TTC549 (cell line): ENCODE measurements around the gene CALHM3.

ENCODE experiments used
- FAIRE-seq: peaks from 2 replicates; lab custom pipeline; 2012; peaks lifted over from hg19 to GRCh38; lab: Jason Lieb, UNC

CALHM3 gene

DNA sequence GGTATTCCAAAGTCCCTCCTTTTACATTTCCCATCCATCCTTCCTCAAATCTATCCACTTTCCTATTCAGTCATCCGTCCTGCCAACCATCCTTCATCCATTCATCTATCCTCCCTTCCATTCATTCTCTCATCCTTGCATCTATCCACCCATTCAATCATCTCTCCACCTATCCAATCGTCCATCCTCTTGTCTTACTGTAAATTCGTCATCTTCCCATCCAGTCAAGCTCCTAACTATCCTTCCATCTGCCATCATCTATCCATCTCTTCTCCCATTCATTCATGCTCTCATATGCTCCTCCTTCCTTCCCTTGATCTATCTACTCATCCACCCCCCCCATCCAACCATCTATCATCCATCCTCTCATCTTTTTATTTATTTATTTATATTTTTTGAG, 5.0 kb downstream of the CALHM3 start:
- FAIRE-seq = no peak

DNA sequence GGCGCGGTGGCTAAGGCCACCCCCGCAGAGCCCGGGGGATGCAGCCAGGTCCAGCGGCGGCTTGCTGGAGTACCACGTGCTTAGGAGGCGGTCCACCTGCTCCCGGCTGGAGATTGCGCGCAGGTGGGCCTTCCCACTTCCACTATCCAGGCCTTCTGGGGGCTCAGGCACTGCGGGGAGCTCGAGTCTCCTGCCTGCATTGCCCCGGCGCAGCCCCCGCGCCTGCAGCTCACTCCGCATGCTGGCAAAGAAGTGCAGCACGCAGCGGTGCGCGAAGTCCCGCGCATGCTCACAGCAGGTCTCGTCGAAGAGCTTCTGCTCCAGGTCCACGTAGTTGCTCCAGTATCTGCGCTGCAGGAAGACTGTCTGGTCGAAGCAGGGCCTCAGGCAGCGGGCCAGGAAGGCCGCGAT, 5.8 kb downstream of the CALHM3 start:
- no peak for FAIRE-seq

DNA sequence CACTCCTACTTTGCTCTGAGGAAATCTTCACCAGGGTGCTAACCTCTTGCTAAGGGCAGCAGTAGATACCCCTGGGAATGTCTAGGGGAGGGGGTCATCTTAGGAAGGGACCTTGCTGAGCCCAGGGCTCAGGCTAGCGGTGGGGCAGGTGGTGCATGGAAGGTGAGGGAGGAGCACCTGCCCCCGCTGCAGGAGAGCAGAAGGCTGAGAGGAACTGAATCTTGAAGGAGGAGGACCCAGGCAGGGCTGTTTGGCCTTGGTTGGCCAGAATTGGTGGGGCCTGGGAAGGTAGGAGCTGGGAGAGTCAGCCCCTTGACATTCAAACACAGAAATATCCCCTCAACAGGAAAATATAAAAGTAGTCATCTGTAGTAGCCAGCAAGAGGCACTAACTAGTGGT, 7.0 kb downstream of the CALHM3 start:
- FAIRE-seq = no peak

DNA sequence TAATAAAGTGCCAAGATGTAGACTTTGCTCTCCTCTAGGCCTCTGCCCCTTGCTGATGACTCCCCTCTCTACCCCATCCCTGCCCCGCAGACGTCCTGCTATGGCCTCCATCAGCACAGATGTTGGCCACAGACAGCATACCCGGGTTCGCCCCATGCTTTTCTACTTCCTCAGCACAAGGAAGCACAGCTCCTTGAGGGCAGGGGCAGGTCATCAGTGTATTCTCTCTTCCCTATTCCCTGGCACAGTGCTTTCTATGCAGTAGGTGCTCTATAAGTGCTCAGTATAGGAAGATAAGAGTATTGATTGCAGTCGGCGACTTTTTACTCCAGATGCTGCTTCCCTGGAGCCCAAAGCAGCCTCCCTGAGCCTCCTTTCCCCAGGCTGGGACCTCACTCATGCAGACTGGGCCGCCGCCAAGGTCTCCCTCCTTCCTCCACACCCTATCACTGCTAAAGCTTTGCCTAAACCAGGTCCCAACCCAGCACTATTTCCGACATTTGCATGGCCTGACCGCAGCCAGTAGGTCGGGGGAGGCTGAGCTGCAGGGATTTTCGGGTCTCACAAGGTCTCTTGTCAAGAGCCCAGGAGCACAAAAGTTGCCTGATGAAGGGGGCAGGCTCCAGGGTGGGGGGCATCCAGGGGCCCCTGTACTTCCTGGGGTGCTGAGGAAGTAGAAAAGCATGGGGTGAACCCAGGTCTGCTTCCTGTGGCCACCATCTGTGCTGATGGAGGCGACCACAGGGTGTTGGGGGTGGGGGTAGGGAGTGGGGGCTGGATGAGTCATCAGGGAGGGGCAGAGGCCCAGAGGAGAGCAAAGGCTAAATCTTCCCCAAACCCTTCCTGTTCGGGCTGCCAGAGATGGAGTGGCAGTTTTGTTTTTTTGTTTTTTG, 8.0 kb downstream of the CALHM3 start:
- FAIRE-seq = no peak

DNA sequence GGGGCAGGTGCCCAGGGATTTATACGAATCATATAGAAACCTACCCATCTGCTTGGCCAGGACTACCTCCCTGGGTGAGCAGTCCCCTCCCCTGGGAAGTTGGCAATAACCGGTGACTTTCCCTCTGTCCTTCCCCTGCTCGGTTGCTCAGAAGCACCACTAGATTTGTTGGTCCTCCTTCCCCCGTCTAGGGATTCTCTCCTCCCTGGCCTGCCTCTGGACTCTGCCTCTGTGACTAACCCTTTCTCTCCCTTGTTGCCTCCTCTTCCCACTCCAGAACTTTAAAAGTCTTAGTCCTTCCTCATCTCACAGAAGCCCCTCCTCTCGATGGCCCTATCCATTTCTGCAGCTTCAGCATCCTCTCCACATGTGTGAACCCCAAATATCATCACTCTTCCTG, 9.8 kb downstream of the CALHM3 start:
- FAIRE-seq = no peak

DNA sequence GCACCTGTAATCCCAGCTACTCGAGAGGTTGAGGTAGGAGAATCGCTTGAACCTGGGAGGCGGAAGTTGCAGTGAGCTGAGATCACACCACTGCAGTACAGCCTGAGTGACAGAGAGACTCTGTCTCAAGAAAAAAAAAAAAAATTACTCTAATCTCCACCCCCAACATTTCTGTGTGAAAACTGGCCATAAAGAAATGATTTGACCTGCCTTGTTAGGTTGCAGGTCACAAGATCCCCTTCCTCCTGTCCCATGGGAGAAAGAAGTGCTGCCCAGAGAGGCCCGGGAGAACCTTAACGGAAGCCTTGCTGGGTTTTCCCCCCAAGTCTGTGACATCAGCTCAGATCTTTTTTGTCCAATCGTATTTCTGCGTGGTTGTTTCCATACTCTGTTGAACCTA, 11.6 kb downstream of the CALHM3 start:
- no peak for FAIRE-seq

DNA sequence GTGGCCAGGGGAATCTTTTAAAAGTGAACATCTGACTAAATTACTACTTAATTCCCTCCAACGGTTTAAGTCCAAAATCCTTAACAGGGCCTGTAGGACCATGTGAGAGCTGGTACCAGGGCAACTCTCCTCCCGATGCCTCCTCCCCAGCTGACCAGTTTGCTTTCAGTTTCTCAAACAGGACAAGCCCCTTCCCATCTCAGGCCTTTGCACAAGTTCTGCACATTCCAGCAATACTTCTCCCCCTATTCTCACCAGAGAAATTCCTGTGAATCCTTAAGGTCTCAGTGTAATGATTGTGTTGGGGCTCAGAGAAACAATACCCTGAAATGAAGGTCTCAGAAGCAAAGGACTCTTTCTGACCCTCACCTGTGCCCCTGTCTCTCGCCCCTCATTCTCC, 12.3 kb downstream of the CALHM3 start:
- FAIRE-seq = no peak

DNA sequence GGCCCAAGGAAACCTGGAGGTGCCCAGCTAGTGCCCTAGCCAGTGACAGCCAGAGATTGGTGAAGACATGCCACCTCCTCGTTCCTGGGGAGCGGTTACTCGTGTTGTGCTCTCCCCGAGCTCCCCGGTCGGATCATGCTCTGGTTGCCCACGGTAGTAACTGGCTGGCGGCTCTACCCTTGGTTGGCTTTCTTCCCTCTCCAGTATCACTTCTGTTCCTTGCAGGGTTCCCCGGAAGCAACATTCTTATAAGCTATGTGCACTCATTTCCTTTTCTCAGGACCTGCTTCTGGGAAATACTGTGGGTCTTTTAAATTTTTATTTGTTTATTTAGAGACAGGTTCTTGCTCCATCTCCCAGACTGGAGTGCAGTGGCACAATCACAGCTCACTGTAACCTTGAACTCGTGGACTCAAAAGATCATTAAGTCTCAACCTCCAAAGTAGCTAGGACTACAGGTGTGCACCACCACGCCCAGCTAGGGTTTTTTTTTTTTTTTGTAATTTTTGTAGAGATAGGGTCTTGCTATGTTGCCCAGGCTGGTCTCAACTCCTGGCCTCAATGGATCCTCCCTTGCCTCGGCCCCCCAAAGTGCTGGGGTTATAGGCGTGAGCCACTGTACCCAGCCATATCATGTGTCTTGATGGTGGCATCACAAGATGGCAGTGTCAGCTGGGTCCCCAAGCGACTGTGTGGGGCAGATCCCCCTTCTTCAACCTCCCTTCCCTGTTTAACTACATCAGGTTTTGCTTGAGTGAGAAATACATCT, 13.4 kb downstream of the CALHM3 start:
- no peak for FAIRE-seq

DNA sequence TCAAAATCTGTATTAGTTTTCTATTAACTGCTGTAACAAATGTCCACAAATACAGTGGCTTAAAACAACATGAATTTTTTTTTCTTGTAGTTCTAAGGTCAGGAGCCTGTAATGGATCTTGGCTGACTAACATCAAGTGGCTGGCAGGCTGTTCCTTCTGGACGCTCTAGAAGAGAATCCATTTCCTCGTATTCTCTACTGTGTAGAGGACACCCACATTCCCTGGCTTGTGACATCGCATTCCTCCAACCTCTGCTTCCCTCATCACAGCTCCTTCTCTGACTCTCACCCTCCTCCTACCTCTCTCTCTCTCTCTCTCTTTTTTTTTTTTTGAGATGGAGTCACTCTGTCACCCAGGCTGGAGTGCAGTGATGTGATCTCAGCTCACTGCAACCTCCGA, 15.5 kb downstream of the CALHM3 start:
- no peak for FAIRE-seq

DNA sequence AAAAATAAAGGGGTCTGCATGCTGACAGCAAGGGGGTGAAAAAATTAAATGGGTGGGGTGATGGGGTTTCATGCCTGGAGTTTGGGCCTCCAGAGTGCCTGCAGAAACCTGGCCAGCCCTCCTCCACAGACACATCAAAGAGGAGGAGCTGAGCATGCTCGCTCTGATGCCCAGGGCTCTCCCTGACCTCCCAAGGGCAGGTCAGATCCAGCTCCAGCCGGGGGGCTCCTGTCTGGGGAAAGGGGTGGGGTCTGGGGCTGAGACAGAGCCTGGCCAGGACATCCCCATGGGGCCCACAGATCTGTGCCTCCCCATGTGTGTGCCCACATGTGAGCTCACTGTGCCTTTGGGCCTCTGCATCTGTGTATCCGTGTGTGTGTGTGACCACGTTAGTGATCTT, 19.4 kb downstream of the CALHM3 start:
- no peak for FAIRE-seq

DNA sequence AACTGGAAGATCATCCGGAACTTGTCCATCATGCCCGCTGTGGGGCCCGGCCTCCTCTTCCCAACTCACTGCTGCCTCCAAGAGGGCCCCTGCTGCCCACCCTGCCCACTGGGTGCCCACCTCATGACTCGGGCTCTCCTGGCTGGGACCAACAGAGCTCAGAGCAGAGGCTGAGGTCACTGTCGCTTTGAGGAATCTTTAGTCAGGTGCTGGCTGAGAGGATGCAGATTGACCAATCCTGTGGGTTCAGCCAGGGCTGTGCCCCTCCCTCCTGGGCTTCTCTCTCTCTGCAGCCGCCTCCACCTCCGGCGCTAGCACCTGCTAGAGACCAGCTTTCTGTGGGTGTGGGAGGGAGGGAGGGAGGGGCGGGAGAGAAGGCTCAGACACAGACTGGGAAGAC, 20.3 kb downstream of the CALHM3 start, which contains the start of gene CALHM1:
Gene CALHM1, minus strand, starts transcription at position 181 of the 400 bp plus-strand sequence. Its CDS starts 149 bp downstream, at position 32.
- no peak for FAIRE-seq

DNA sequence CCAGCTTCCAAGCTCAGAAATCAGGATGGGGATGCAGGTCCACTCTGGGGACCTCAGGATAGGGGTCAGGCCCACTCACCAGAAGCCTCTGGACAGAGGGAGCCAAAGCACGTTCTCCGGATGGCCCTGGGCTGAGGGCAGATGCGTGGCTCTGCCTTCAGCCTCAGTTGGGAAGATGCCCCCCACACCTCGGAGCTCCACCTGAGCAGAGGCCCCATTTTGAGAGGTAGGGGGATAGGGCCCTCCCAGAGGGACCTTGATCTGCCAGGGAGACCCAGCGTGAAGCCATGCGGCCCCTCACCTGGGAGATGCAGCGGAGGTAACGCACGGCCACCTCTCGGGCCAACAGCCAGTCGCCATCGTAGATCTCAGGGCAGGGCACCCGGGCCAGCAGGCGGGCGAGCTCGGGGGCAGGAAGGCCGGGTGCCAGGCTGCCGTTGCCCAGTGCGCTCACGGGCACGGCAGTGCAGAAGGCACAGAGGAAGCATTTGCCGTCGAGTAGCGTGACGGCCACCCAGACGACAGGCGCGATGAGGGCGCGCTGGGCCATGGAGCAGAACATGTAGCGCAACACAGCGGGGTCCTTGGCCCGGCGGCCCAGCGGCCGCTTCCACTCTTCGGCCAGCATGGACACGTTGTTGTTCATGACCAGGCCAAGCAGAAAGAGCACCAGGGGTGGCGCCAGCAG, 21.0 kb downstream of the CALHM3 start:
- no peak for FAIRE-seq

DNA sequence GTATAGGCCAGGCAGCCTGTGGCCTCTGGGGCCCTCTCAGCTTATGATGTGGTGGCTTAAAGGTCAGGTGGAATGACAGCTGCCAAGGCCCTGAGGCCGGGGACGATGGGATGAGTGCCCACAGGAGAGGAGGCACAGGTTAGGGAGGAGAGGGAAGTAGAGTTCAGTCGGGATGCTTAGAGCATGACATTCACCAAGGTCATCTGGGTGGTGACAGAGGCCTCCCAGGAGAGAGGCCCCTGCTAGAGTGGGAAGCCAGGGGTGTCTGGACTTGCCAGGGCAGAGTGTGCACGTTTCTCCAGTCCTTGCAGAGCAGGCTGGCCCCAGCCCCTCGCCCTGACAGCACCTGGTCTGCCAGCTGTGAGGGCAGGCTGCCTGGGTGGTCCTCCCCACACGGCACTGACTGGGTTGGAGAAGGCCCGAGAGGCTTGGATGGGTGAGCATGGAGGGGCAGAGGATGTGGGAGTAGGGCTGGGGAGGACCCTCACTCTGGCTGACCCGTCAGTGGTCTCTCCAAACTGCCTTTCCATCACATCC, 21.8 kb downstream of the CALHM3 start:
- no peak for FAIRE-seq

DNA sequence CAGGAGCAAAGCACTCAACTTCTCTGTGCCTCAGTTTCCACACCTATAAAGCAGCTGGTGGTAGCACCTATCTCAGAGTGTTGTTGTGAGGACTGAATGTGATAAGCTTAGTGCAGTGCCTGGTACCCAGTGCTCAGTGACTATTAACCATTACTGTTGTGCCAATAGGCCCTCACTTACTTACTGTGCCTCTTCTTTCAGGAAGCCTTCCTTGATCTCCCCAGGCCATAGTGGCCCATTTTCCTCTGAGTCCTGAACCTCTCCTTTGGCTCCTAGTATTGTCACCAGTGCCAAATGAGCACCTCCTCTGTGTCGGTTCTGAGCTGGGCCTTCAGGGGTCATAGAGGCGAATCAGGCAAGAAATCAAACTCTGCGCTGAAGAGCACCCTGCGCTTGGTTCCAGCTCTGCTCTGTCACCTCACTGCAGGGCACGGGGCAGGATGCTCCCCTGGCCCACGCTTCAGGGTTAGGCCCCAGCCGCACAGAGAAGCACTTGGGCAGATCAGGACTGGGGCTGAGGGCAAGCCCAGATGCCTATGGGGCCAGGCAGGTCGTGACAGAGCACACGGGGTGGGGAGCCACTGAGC, 22.9 kb downstream of the CALHM3 start:
- no peak for FAIRE-seq

DNA sequence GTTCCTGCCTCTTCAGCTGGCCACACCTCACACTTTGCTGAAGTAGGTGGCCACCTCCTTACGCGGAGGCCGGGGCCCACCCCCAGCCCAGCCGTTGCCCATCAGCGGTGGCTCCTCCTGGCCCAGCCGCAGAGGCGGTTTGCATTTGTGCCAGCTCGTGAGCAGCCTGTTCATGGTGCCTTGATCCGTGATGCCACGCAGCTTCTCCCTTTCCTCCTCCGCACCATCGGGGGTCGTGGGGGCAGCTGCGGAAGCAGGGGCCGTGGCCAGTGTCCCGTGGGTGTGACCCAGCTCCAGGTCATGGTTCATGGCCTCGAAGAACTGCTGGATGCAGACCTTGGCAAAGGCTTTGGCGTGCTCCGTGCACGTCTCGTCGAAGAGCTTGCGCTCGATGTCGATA, 23.8 kb downstream of the CALHM3 start:
- no peak for FAIRE-seq

DNA sequence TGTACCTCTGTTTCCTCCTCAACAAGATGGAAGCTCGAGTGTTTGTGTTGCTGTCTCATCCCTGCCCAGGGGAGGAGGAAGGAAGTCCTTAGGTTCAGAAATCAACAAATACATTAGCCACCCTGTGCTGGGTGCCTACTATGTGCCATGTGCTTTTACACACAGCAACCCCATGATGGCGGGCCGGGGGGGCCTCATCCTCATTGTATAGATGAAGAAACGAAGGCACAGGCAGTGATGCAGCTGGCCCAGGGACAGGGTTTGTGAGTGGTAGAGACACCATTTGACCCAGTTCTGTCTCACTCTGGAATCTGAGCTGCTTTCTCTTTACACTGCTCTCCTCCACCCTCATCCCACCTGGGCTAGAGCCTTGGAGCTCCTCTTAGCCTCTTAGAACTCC, 25.0 kb downstream of the CALHM3 start:
- FAIRE-seq = no peak

DNA sequence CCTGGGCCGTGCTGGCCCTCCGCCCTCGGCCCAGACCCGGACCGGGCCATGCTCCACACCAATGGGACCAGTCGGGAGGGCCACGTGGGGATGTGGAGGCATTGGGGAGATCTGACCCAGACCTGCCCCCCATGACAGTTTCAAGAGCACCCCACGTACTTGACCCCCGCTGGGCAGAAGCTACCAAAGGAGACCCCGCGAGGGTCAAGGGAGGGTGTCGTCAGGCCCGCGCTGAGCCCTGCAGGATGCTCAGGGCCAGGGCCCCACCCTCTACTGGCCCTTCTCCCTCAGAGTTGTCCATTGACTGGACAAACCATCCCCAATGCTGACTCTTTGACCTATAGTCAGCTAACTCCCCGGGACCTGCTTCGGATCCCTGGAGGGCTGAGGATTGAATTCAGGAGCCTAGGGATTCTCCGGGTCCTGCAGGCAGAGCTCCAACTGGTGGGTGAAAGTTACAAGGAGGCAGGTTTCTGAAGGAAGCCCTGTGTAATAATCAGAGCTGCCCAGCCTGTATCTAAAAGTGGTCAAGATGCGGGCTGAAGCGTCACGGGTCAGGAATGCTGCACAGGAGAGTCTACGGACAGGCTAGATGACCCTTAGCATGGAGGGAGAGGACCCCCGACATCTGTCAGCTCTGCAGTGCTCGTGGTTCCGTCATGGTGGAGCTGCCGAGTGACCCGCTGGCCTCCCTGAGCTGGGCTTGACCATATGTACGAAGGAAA, 26.4 kb downstream of the CALHM3 start:
- FAIRE-seq = no peak

DNA sequence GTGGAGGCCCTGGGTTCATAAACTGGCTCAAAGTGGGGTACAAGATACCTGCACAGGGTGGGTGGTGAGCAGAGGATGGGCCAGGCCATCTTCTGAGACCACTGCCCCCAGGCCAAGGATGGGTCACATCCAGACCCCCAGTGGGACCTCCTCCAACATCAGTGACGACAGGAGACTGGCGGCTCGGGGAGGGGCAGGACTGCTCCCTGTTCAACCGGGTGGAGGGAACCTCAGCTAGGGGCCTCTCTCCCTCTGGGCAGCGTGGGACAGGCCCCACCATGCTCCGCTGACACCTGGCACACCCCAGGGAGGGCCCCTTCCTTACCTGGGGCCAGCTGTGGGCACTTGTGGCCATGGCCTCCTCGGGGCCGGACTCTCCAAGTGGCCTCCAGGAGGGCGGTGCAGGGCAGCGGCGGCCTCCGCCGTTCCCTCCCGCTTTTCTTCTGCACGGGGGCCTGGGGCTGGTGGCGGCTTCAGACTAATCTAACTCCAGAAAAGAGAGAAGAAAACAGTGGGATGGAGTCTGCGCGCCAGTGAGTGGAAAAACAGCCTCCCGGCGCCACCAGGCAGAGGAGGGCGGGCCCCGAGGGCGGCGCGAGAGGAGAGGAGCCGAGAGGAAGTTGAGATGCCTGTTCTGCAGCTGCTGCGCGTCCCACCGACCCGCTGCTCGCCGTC, 27.1 kb downstream of the CALHM3 start, which contains the start of gene CALHM2:
Gene CALHM2, minus strand, starts transcription at position 540 of the 675 bp plus-strand sequence. CDS start 2,429 bp downstream, outside the sequence.
- FAIRE-seq = no peak

DNA sequence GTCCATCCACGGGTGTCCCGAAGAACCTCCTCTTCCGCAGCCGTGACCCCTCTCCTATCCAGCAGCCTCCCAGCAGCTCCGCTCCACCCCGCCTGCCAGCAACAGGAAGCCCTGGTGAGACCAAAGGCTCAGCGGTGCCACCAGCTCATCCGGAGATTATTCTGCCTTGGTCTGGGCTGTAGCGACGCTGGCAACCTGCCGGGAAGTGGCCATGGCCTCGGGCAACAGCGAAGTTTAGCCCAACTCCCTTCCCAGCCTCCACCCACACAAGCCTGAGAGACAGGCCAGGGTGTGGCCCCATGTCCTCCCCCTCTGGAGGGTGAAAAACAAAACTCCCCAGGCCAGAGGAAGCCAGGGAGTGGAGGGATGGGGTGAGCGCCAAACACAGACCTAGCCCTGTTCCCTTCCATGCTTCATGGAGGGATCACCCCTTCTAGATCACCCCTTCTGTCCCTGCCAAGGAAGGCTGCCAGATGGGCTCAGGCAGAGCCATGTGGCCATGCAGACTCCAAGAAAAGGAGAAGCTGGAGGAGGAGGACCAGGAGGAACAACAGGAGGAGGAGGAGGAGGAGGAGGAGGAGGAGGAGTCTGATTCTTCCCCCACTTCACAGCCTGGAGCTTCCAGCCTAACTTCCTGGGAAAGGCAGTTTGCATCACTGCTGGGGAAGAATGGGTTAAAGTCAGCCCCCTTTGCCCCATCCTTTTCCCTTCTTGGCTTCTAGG, 27.8 kb downstream of the CALHM3 start:
- no peak for FAIRE-seq

DNA sequence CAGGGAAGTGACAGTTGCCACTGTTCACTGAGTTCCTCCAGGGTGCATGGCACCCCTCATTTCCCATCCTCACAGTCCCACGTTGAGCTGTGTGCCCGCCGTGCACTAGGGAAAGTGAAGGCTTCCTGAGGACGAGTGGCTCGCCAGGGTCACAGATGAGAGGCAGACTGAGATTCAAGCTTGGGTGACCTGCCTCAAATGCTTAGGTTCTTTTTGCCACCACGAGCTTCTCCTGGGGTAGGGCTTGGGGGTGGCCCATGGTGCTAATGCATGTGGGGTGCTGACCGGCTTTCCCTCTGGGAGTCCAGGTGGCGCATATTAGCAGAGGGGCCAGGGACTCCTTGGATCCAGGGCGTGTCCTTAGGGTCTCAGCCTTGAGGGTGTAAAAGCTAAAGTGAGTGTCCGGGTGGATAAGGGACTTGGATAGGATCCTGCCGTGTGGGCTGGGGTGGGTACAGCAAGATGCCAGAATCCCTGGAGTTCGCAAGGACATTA, 28.8 kb downstream of the CALHM3 start:
- no peak for FAIRE-seq
